NCI-H1105 treated with DMSO at 0.1 percent for 48 hours (cell line): ENCODE measurements around the gene FARS2.

Source experiments
- DNase-seq: peaks from one replicate; lab custom pipeline; 2025; lab: John Stamatoyannopoulos, UW

Gene FARS2

GRCh38 chr6:5260661-5261544 is at the start of gene FARS2, which contains the start of gene LYRM4:
Gene FARS2, plus strand, starts transcription at chr6:5261513.
Gene LYRM4, minus strand, starts transcription at chr6:5260950. Its CDS starts 217 bp downstream, at chr6:5260733.
- DNase-seq, result peak; percentile 92

GRCh38 chr6:5213836-5214235 is 47.5 kb upstream of the FARS2 start:
- no peak for DNase-seq

GRCh38 chr6:5214570-5215052 is 46.7 kb upstream of the FARS2 start:
- no peak for DNase-seq

GRCh38 chr6:5215159-5215558 is 46.2 kb upstream of the FARS2 start:
- no peak for DNase-seq

GRCh38 chr6:5215799-5216198 is 45.5 kb upstream of the FARS2 start:
- no peak for DNase-seq

DNA sequence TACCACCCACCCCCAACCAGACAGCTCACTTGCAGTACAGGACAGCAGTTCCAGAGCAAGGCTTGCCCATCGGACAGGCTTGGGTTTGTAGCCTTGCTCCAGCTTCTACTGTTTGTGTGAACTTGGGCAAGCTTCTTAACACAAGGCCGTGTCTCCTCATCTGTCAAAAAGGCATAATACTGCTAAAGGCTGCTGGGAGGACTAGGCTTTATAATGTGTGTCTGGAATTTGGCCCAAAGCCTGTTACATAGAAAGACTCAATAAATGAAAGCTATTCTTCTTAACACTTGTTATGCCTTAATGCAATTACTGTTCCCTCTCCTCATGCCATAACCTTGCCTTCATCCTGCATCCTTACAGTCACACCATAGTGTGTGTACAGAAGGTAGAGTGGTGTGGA is 44.0 kb upstream of the FARS2 start:
- DNase-seq, result no peak

GRCh38 chr6:5219011-5219691 is 42.2 kb upstream of the FARS2 start:
- no peak for DNase-seq

DNA sequence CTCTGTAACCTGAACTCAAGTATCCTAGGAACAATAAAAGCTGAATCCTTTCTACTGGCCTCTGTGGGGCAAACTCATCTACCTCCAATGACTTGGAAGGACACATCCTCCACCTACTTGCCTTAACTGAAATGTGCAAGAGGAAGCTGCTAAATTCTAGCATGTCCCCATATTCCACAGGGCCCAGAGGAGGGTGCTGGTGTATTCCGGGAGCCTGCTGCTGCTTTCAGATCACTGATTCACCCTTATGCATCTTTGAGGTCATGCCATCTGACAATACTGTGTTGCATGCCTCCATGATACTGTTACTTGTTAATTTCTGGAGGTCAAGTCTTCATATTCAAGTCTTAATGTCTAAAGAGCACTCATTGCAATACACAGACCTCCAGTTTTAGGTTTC is 40.9 kb upstream of the FARS2 start:
- DNase-seq, result no peak

DNA sequence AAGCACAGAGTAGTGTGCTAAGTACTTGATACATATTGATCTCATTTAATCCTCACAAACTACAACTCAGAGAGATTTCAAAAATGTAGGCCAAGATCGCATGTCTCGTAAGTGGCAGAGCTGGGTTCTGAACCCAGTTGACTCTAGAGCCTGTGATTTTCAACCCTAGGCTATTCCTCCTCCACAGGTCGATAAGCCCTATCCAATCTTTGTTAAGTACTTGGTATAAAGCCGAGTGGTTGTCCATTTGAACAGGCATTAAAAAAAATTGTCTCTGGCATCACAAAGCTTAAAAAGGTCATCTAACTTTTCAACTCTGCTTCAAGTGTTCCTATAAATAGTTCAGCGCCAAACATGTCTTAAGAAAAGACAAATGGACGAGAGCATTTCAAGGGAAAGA is 38.0 kb upstream of the FARS2 start:
- DNase-seq, result no peak

DNA sequence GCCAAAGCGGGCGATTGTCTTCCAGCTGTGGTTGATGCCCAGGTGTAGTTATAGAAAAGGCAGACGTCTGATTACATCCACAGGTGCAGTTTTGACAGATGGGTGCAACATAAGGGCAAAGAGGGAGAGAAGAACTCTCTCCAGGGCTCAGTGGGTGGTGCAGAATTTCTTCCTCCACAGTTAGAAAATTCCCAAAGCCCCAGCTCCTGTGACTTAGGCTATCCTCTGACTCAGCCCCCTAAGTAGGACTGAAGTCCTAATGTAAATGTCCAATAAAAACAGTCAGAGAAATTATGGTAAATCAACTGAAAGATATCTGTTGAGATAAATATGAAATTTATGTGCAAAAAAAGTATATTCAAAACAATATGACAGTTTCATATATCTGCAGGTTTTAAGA is 32.0 kb upstream of the FARS2 start:
- DNase-seq, result no peak

GRCh38 chr6:5230081-5230480 is 31.2 kb upstream of the FARS2 start:
- no peak for DNase-seq

- DNase-seq, result no peak
These were observed 30.0 kb upstream of the FARS2 start for GRCh38 chr6:5231289-5231688.

DNA sequence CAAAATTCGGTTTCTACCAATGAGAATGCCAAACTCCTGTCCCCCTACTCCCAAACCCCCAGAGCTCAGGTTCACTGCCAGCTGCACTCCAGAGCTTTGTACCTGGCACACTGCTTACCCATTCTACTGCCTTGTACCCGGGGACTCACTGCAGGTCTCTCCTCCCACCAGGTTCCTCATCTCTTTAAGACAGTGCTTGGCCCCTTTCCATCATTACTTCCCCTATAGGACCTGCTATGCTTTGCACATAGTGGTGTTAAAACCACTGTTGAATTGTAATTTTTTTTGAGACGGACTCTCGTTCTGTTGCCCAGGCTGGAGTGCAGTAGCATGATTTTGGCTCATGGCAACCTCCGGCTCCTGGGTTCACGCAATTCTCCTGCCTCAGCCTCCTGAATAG is 26.4 kb upstream of the FARS2 start:
- no peak for DNase-seq

DNA sequence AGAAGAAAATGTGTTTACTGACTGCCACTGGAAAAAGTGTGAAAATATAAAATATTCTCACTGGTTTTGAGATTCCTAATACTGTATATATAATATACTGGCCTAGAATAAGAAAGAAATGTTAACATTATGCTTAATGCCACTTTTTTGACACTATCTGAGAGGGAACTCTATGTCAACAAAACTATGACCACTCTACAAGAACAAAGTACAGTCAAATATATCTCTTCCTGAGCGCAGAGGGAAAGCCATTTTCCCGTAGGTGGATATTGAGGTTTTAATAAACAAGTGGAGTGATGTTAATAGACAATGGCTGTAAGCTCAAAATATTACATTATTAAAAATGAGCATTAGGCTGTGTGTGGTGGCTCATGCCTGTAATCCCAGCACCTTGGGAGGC is 25.5 kb upstream of the FARS2 start:
- DNase-seq, result no peak

- DNase-seq, result no peak
These were observed 23.5 kb upstream of the FARS2 start for GRCh38 chr6:5237805-5238204.

- DNase-seq, result no peak
These were observed 23.0 kb upstream of the FARS2 start for GRCh38 chr6:5238336-5238735.

- no peak for DNase-seq
These were observed 20.1 kb upstream of the FARS2 start for GRCh38 chr6:5241252-5241651.

- DNase-seq, result no peak
These were observed 18.2 kb upstream of the FARS2 start for GRCh38 chr6:5243069-5243468.

GRCh38 chr6:5246141-5247097 is 14.9 kb upstream of the FARS2 start:
- no peak for DNase-seq

- no peak for DNase-seq
These were observed 14.1 kb upstream of the FARS2 start for GRCh38 chr6:5247201-5247600.

- no peak for DNase-seq
These were observed 12.8 kb upstream of the FARS2 start for GRCh38 chr6:5248302-5249098.
